Sigmoid colon (tissue), 7 donors: Measurements from ENCODE around the gene DNM2. TPM values are rescaled to one million over a fixed set of nuclear protein-coding genes. Genes with fewer than 3 reads are reported as not detected.
"Not testable (repeated sequence)": the region's sequence is repeated elsewhere in the genome, so short reads cannot be mapped to it uniquely, and the experiment has no call there.

ENCODE experiments used
- DNase-seq: peaks from one replicate; pipeline ENCODE4 v3.0.0-alpha.2; 2019
- H3K27ac ChIP-seq, 4 donors: fragments of 200-600 bp; sonication (generic); one replicate each; pipeline ENCODE4 v1.5.1; 2016 to 2019; ENCODE audit warnings: mild to moderate bottlenecking in 1 of 4
- H3K27me3 ChIP-seq, 3 donors: fragments of 200-600 bp; sonication (generic); one replicate each; pipeline ENCODE4 v1.5.1; 2019; ENCODE audit warnings: mild to moderate bottlenecking in 1 of 3
- H3K36me3 ChIP-seq, 4 donors: fragments of 200-600 bp; sonication (generic); one replicate each; pipeline ENCODE4 v1.5.1; 2016 to 2019
- H3K4me1 ChIP-seq, 4 donors: fragments of 200-600 bp; sonication (generic); one replicate each; pipeline ENCODE4 v1.5.1; 2017 to 2019
- H3K4me3 ChIP-seq, 4 donors: fragments of 200-600 bp; sonication (generic); one replicate each; pipeline ENCODE4 v1.5.1; 2017 to 2019; ENCODE audit warnings: mild to moderate bottlenecking in 2 of 4, moderate library complexity in 1 of 4
- H3K9me3 ChIP-seq, 4 donors: fragments of 200-600 bp in 3 of 4; sonication (generic) in 3 of 4; one replicate each; pipeline versions ENCODE4 v1.5.1 to v1.6.1; 2013 to 2019
- CTCF ChIP-seq, 4 experiments: fragments of 450-650 bp in 3 of 4; fragments of 200-600 bp in 1 of 4; IDR thresholded peaks; one replicate each; pipeline ENCODE4 v1.5.1; 2016 to 2019; ENCODE audit warnings: antibody characterized with exemption in 4 of 4, mild to moderate bottlenecking in 3 of 4, moderate library complexity in 2 of 4
- EP300 ChIP-seq, 4 donors: sonication (generic); formaldehyde crosslinking; IDR thresholded peaks; one replicate each; pipeline ENCODE4 v1.6.1; 2017; ENCODE audit warnings: antibody characterized with exemption in 4 of 4
- POLR2A ChIP-seq, 2 donors: fragments of 450-650 bp; IDR thresholded peaks; one replicate each; pipeline ENCODE4 v1.6.1; 2016; ENCODE audit warnings: antibody characterized with exemption in 2 of 2, mild to moderate bottlenecking in 2 of 2, moderate library complexity in 2 of 2
- POLR2AphosphoS5 ChIP-seq, 4 donors: sonication (generic); formaldehyde crosslinking; IDR thresholded peaks; one replicate each; pipeline ENCODE4 v1.6.1; 2017; ENCODE audit warnings: antibody characterized with exemption in 4 of 4
- WGBS, 2 donors: extraction: QIAGEN DNeasy Blood & Tissue Kit; methylation state at CpG; one replicate each; pipeline ENCODE4 v1.1.7; 2013; 5-methylcytosine and 5-hydroxymethylcytosine counted together
- intact Hi-C: fragments of 100-400 bp; cut with DNase I; formaldehyde crosslinking; loops from one replicate; pipeline ENCODE4 v1.15.1; 2023
- polyA plus RNA-seq, 3 donors: library from polyadenylated mRNA; stranded (reverse); fragments of 200-250 nt; gene quantifications; one replicate each; pipeline ENCODE4 v1.2.3, GENCODE V29; 2013
- total RNA-seq, 4 donors: library from RNA; depleted of rRNA; stranded (reverse); fragments of >200 nt; gene quantifications; one replicate each; pipeline ENCODE4 v1.1.0, GENCODE V29; 2016
- donor health status: healthy with polysubstance abuse.
- donor health status: Bipolar disorder and iron deficiency.
- donor health status: healthy.

Gene DNM2
- total and polyA plus RNA-seq, 7 donors = 53.2 to 326 (median 96.7) TPM

- no peaks in the 10 kb centered on the region for H3K36me3 ChIP-seq
- TF ChIP-seq POLR2A (IDR thresholded peaks at IDR 0.05) = no peak
- peak; percentile 71 to 86 (median 82) for TF ChIP-seq CTCF (IDR thresholded peaks at IDR 0.05)
- no peaks in the 10 kb centered on the region for H3K27me3 ChIP-seq
- peak overlapping the region in 1 of 4 donors; percentile 46 for H3K27ac ChIP-seq
- WGBS, 2 donors = 12 to 21% methylated on average over 6 of the region's 6 CpGs
- intact Hi-C loops = loop anchor here (1.0 to 5.0 kb wide), 2 partner anchors 92 to 147 kb away; no protein-coding TSS in a partner anchor
- no peak overlapping the region for H3K4me3 ChIP-seq
- H3K9me3 ChIP-seq = no peaks in the 10 kb centered on the region
- DNase-seq = peak; percentile 91
- peaks cover 0 to 7% (median 2%) of the 10 kb centered on the region in 4 donors for H3K4me1 ChIP-seq
Measured at GRCh38 chr19:10864538-10864899, 146.6 kb downstream of the DNM2 start.

DNA sequence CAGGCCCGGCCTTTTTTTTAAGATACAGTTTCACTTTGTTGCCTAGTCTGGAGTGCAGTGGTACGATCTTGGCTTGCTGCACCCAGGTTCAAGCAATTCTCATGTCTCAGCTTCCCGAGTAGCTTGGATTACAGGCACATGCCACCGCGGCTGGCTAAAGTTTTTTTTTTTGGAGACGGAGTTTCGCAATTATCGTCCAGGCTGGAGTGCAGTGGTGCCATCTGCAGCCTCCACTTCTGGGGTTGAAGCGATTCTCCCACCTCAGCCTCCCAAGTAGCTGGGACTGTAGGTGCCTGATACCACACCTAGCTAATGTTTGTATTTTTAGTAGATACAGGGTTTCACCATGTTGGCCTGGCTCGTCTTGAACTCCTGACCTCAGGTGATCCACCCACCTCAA is 148.6 kb downstream of the DNM2 start:
- WGBS, 2 donors = 93% methylated on average over 10 of the region's 10 CpGs
- intact Hi-C loops = no loop called here
- no peaks in the 10 kb centered on the region for H3K36me3 ChIP-seq

GRCh38 chr19:10868872-10869547 is 151.1 kb downstream of the DNM2 start:
- no peak overlapping the region for H3K4me3 ChIP-seq
- H3K27ac ChIP-seq = no peak overlapping the region
- DNase-seq = no peak
- TF ChIP-seq POLR2AphosphoS5 (IDR thresholded peaks at IDR 0.05) (no peak), POLR2A (IDR thresholded peaks at IDR 0.05) (no peak), EP300 (IDR thresholded peaks at IDR 0.05) (no peak), CTCF (IDR thresholded peaks at IDR 0.05) (no peak)
- H3K9me3 ChIP-seq = no peaks in the 10 kb centered on the region
- no peaks in the 10 kb centered on the region for H3K36me3 ChIP-seq
- no peaks in the 10 kb centered on the region for H3K27me3 ChIP-seq
- intact Hi-C loops = no loop called here
- peaks cover 0 to 26% (median 19%) of the 10 kb centered on the region in 4 donors for H3K4me1 ChIP-seq
- 89 to 93% methylated on average over 10 of the region's 10 CpGs for WGBS, 2 donors

More for the DNA sequence above, 148.6 kb downstream of the DNM2 start:
- Histone ChIP-seq H3K4me1 (peaks cover 0 to 13% (median 8%) of the 10 kb centered on the region in 4 donors), H3K27me3 (no peaks in the 10 kb centered on the region), H3K27ac (no peak overlapping the region), H3K9me3 (no peaks in the 10 kb centered on the region), H3K4me3 (no peak overlapping the region)
- no peak for TF ChIP-seq CTCF (IDR thresholded peaks at IDR 0.05)
- TF ChIP-seq EP300 (IDR thresholded peaks at IDR 0.05) = no peak
- no peak for TF ChIP-seq POLR2A (IDR thresholded peaks at IDR 0.05)
- no peak for TF ChIP-seq POLR2AphosphoS5 (IDR thresholded peaks at IDR 0.05)
- no peak for DNase-seq

DNA sequence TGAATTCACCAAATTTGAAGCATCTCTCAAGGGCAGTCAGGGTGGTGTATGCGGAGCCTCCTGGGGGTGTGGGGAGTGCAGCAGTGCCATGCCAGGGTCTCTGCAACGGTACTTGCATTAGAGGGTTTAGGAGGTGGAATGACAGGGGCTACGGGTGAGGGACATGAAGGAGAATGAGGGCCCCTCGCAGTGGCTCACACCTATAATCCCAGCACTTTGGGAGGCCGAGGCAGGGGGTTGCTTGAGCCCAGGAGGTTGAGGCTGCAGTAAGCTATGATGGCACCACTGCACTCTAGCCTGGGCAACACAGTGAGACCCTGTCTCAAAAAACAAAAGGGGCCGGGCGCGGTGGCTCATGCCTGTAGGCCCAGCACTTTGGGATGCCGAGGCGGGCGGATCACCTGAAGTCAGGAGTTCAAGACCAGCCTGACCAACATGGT is 152.0 kb downstream of the DNM2 start:
- not testable (repeated sequence) for H3K9me3 ChIP-seq, DNase-seq, H3K27me3 ChIP-seq, H3K36me3 ChIP-seq
- intact Hi-C loops = loop anchor here (2.0 kb wide), 1 partner anchor 33 kb away; the partner anchor contains the start of gene TMED1
- Histone ChIP-seq H3K4me3 (peak overlapping the region in 1 of 4 donors; percentile 54), H3K4me1 (peaks cover 0 to 32% (median 19%) of the 10 kb centered on the region in 4 donors), H3K27ac (peak overlapping the region in 2 of 4 donors; percentile 84 to 85)
- WGBS, 2 donors = 93 to 96% methylated on average over 11 of the region's 11 CpGs

DNA sequence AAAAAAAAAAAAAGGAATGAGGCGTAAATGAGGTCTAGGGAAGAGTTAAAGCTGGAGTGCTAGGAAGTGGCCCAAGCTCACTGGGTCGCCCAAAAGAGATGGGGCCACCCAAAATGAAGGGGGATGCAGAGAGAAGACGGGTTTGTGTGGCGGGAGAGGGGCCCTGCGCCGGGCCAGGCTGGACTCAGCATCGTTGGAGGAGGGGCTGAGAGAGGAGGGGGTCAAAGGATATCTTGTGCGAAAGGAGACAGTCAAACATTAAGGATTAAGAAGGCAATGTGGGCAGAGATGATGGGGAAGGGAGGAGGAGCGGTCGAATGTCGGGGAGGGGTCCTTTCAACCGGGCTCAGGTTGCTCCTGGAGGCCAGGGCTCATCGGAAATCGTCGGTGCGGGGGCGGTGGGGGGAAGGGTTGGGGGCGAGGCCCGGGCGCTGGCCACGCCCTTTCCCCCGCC is 152.6 kb downstream of the DNM2 start:
- H3K36me3 ChIP-seq = no peaks in the 10 kb centered on the region
- H3K27ac ChIP-seq = peak overlapping the region; percentile 80 to 85 (median 83)
- H3K4me1 ChIP-seq = peaks cover 0 to 38% (median 23%) of the 10 kb centered on the region in 4 donors
- TF ChIP-seq POLR2AphosphoS5 (IDR thresholded peaks at IDR 0.05) (no peak), POLR2A (IDR thresholded peaks at IDR 0.05) (no peak), CTCF (IDR thresholded peaks at IDR 0.05) (no peak), EP300 (IDR thresholded peaks at IDR 0.05) (no peak)
- DNase-seq = no peak
- H3K9me3 ChIP-seq = no peaks in the 10 kb centered on the region
- intact Hi-C loops = loop anchor here (2.0 kb wide), 1 partner anchor 34 kb away; the partner anchor contains the start of gene TMED1
- WGBS, 2 donors = 2 to 4% methylated on average over 22 of the region's 22 CpGs
- peak overlapping the region; percentile 35 to 54 (median 47) for H3K4me3 ChIP-seq
- no peaks in the 10 kb centered on the region for H3K27me3 ChIP-seq
